Dedifferentiated amniotic fluid mesenchymal stem cell (primary cell): ENCODE measurements around the gene SZRD1.
A peak's percentile ranks its signal among the peaks of the same experiment; 100 is the strongest.

Source experiments
- DNase-seq: peaks from one replicate; pipeline ENCODE4 v3.0.0-alpha.2; 2016; ENCODE audit errors: extremely low spot score

The SZRD1 gene

DNA sequence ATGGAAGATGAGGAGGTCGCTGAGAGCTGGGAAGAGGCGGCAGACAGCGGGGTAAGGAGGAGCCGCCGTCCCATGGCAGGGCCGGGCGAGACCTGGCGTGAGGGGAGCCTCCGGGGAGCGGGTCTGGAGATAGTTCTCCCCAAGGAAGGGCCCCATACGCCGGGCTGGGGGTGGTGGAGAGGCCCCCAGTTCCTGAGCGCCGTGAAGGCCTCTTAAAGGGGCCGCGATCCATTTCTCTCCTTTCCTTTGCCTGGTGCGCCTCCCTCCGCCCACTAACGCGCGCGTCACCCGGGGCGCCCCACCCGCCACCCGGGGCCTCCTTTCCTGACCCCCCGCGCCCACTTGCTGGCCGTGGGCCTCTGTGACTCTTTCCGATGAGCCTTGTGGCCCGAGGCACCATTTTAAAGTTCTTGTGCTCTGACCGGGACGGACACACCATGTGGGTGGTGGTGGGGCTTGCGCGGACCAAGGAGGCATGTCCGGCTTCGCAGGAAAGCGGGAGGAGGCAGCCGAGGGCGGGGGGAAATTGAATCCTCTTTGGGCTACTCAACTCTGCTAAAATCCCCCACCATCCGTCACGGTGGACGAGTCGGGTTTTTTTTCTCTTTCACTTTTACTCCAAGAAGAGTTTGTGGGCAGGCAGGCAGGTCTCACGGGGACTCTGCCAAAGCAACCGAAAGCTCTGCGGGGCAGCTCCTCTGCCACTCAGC, 371 bp downstream of the SZRD1 start:
- peak; percentile 88 for DNase-seq

DNA sequence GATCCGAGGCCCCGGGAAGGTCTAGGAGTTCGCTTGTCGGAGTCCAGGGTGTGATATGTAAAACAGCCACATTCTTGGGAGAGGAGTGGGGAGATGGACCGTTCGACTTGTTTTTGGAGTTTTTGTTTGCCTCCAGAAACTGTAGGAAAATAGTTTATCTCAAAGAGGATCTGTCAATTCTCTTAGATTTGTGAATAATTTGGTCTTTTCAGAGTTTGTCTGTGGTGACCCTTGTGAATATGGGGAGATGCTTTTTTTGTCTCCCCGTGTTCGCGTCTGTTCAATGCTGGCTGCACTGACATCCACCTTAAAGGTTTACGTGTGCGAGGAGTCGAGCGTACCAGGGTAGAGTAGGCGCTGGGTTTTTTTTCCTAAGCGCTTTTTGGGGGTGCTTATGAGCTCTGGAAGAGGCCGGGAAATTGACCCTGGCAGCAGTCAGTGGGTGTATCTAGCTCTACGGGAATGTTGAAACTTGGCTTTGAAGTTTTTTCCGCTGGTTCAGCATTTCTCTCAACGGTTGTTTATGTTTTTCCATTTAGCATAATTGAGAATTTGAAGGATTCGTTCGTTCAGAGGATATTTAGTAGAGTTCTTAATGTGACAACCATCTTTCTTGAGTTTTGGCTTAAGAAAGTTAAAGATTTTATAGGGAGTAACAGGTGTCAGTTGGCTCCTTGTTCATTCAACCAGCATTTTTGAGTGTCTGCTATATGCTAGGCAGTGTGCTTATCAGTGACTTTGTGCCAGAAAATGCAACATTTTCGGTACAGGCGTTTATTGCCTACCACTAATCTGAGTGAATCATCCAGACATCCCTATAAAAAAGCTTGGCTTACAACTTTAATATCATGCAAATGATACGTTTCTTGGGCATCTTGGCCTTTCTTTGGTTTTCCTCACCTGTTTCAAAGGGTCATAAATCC, 1.2 kb downstream of the SZRD1 start:
- no peak for DNase-seq

DNA sequence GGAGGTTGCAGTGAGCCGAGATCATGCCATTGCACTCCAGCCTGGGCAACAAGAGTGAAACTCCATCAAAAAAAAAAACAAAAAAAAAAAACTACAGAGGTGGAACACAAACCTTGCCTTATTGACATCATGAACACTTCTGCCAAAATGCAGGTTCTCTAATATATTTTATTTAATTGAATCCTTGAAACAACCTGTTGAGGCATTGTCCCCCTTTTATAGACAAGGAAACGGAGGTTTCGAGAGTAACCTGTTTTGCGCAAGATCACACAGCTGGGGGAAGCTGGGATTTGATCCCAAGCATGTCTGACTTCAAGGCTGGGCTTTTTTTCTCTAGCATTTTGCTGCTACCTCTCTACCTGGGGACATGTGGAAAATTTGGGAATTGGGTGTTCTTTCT, 2.8 kb downstream of the SZRD1 start:
- no peak for DNase-seq

DNA sequence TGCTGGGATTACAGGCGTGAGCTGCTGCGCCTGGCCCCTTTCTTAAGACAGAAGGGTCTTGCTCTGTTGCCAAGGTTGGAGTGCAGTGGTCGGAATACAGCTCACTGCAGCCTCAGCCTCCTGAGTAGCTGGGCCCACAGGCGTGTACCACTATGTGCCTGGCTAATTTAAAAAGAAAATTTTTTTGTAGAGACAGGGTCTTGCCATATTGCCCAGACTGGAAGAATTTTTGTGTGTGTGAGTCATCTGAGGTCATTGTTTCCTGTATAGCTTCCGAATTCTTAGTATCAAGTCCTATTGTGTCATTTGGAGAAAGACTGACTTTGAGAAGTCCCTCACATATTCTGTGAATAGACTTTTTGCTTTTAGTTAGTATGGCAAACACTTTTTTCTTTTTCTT, 4.7 kb downstream of the SZRD1 start:
- DNase-seq = no peak

DNA sequence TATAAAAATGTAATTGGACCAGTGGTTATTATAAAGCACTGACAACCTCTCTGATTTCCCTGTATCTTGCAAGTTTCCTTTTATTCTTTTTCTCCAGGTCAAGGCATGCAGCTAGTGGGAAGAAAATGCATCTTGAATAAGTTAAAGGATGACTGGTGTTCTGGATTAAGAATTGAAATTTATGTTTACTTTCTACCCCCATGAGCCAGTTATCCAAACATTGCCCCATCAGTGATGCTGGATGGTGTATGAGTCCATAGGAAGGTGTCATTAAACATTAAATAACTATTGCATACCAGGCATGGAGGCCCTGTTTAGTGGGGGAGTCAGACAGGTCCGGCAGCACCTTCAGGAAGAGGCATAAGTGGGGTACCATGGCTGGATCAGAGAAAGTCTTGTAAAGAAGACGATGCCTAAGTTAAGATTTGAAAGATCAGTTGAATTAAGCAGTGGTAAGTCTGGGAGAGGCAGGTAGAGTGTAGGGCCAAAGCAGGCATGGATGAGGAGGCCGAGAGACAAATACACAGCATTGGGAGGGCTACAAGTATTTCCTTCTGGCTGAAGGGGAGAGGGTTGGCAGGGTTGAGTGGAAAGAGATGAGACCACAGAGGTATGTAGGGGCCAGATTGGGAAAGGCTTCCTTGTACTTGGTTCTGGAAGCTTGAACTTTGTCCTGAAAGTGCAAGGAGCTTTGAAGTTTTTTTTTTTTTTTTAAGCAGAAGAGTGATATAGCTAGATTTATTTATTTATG, 5.7 kb downstream of the SZRD1 start:
- DNase-seq = no peak

DNA sequence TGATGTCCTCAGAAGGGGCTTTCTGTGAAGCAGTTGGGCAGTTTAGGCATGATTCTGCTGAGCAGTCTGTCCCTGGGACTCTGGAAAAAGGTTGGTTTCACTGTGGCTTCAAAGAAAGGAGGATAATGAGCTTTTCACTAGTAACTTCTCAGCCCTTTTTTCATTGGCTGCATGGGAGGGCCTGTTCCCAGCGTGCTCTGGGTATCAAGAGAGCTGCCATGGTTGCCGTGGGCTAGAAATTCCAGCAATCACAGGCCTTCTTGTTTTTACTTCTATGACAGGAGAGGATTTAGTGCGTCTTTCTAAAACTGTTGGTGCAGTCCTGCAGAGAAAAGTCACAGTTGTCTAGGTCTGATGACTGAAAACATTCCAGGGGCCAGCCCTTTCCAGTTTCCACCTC, 7.2 kb downstream of the SZRD1 start:
- no peak for DNase-seq

DNA sequence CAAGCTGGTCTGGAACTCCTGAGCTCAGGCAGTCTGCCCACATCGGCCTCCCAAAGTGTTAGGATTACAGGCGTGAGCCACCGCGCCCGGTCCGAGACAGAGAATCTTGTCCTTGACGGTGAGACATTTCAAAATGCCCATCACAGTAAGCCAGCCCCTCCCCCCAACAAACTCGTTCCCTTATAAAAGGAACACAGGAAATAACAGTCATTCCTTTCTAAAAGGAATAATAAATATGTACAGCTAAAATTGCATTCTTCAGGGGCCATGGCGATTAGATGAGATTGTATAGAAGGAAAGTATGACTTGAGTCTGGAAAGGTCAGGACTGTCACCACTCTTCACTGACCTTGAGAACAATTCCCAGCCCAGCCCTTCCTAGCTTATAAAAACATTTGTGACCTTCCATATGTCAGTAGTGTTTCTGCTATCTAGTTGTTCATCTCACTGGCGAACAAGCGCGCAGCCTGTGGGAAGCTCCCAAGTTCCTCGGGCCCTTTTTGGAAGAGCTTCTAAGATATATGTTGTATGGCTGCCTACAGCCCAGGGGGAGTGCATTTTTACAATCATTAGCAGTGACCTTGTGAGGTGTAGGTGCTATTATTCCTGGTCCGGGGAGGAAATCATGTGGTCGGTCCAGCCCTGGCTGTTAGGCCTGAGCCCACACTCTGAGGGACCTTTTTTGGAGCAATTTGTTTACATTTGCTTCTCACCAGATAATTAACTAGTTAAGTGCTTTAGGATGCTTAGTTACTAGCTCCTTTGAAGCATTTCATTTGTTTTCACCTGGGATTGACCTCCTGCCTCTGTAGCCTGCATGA, 8.7 kb downstream of the SZRD1 start:
- peak; percentile 41 for DNase-seq

DNA sequence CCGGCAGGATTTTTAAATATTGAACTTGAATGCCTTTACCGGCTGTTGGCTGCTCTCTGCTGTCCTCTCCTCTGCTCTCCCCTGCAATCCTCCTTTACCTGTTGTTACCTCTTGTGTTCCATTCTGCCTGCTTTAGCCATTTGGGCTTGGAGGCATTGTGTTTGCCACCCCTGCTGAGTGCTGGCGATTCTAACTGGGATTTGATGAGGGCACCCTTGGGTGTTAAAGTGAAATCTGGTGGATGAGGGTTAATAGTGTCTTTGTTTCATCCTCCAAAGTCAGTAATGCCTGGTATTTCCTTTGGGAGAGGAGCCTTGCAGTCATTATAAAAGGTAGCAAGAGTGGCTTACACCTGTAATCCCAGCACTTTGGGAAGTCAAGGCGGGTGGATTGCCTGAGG, 9.9 kb downstream of the SZRD1 start:
- no peak for DNase-seq

DNA sequence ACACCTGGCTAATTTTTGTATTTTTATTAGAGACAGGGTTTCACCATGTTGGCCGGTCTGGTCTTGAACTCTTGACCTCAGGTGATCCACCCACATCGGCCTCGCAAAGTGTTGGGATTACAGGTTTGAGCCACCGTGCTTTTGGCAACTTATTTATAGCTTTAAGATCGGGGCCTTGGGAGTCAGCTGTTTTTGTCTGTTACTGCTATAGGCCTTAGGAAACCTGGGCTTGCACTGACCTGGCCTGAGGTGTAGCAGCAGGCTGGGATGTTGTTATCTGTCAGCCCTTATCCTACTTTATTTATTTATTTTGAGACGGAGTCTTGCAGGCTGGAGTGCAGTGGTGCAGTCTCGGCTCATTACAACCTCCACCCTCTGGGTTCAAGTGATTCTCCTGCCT, 11.4 kb downstream of the SZRD1 start:
- DNase-seq = no peak

DNA sequence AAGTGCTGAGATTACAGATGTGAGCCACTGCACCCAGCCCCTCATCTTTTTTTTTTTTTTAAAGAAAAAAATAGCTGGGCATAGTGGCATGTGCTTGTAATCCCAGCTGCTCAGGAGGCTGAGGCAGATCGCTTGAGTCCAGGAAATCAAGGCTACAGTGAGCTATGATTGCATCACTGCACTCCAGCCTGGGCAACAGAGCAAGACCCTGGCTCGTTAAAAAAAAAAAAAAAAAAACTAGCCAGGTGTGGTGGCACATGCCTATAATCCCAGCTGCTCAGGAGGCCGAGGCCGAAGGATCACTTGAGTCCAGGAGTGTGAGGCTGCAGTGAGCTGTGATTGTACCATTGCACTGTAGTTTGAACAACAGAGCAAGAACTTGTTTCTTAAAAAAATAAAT, 13.8 kb downstream of the SZRD1 start:
- DNase-seq = no peak

DNA sequence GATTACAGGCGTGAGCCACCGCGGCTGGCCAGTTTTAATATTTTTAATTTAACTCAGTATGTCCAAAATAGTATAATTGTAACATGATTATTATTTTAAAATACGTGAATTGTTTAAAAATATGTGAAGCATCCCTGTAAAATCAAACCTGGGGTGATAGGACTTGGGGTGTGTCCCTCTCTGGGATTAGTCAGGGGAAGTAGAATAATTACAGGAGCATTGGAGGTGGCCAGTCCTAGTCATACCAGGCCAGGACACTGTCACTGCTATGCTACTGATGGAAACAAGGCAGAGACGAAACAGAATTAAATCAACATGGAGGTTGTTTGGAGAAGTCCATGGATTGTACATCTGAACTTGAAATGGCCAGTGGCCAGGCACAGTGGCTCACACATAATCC, 16.8 kb downstream of the SZRD1 start:
- no peak for DNase-seq

DNA sequence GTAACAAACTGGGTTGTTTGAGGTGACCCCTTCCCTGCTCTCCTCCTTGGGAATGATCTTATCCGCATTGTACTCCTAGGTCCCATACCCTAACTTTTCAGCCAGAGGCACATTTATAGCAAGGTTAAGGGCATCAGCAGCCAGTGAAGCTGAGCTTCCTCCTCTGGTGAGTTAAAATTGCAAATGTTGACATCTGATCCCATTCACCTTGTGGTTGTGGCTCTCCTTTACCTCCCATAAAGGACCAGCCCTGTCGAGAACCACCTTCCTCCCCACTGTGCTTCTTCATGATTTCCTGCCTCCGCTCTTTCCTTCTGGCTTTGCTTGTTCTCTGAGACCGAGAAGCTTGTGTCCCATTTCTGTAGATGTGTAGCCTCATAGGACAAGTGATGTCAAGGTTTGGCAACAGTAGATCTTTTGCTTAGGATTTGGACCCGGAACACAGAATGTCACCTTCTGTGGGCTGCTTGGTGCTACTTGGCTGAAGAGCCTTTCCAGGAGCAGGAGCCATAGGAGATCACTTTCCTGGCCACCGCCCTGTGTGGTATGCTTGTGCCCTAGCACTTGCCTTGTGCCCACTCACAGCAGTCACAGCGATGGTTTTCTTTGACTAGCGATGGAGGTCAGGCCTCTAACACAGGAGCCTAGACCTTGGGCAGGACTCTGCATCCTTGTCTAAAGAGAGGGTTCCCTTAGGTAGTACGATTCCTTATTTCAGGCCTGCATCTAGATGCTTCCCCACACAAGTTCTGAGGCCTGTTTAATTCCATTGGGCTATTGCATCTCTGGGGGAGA, 18.8 kb downstream of the SZRD1 start:
- no peak for DNase-seq

DNA sequence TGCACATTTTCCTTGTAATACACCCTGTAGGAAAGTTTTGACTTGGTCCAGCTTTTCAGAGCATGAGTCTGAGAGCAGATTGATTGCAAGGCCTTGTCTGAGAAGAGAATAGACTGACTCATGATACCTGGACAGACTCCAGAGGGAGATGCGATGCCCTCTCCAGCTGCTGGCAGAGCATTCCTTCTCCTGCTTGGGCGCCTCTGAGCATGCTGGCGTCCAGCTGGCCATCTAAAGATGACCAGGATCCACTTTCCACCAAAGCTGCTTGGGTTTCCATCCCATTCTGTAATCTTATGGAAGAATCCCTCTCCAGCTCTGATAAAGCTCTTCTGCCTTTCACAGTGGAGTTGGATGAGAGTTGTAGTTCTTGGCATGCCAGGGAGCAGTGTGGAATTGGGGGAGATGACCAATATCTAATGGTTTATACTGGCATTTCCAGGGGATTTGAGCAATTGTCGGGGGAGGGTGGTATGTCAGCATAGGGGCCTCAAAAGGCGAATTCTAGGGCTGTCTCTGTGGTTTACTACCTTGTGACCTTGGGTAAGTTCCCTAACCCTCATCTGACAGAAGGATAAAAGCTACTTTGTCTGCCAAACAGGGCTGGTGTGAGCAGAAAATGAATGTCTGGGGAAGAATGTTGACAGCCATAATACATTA, 19.5 kb downstream of the SZRD1 start:
- peak; percentile 92 for DNase-seq

DNA sequence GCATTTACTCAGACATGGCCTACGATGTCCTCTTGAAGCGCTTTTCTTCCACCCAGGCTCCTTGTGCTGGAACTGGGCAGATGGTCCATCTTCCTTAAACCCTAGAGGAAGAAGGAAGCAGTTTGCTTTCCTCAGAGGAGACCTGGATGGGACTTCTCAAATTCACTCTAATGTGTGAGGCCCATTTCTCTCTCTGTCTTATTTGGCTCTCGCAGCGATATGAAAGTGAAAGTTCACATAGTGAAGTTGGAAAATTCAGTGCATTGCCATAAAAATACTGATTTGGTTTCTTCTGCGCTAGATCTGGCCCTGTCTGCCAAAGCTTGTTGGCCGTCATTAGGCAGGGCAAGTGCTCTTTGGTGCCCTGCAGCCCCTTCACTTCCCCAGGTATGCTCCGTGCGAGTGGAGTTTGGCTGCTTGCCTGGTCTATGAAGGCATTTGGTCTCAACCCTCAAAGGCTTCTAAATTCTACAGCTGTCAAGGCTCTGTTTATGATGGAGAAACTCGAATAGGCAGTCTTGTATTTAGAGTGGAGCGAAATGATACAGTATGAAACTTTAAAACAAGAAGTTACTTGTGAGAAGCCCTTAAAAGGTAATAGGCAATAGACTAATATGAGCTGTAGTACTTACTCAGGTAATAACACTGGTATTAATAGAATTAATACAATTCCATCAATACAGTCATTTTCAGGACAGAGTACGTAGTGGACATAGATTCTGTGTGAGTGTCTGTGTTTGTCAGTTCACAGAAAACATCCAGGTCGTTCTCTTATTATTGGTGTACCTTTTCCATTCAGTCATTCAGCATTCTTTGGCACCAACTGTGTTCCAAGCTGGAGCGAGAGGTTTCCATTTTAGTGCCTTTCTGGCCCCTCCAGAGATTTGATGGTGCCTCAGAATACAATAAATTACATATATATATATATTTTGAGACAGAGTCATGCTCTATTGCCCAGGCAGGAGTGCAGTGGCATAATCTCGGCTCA, 20.5 kb downstream of the SZRD1 start:
- DNase-seq = no peak

DNA sequence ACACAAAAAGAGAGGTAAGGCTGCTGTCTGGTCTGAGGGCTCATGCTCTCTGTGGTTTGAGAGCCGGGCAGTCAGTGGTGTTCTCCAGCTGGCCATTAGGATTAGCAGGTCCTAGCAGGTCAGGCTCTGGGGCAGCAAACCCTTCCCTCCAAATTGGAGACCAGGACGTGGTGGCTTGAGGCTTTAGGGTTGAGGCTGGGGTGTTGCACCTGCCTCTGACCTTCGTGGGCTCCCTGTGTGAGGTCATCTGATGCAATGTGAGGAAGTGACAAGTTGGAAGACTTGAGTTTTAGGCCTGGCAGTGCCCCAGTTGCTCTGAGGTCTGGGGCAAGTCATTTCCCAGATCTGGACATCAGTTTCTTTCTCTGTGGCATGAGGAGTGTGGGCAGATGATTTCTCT, 24.4 kb downstream of the SZRD1 start:
- DNase-seq = no peak

DNA sequence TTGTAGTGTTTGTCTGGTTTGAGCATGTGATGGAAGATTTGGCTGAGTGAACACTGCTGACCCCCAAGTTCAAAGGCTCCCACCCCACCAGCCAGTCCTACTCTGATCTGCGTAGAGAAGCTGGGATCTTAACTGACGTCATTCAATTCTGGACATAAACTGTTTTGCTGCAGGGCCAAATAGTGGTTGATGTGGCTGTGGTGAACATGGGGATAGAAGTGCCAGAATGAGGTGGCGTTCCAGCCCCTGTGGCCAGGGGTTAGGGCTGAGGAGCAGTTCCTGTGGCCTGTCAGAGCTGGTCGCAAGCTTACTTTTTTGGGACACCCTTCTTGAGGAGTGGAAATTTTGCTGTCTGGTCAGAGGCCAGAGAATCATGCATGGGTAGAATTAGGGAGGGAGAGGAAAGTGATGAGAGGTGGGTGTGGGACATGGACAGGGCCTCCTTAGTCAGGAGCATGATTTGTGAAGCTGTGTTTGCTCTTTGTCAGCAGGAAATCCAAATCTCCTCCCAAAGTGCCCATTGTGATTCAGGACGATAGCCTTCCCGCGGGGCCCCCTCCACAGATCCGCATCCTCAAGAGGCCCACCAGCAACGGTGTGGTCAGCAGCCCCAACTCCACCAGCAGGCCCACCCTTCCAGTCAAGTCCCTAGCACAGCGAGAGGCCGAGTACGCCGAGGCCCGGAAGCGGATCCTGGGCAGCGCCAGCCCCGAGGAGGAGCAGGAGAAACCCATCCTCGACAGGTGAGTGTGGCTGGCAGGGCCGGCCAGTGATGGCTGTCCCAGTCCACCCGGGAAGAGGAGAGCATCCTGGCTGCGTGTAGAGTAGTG, 25.9 kb downstream of the SZRD1 start:
- DNase-seq = no peak

DNA sequence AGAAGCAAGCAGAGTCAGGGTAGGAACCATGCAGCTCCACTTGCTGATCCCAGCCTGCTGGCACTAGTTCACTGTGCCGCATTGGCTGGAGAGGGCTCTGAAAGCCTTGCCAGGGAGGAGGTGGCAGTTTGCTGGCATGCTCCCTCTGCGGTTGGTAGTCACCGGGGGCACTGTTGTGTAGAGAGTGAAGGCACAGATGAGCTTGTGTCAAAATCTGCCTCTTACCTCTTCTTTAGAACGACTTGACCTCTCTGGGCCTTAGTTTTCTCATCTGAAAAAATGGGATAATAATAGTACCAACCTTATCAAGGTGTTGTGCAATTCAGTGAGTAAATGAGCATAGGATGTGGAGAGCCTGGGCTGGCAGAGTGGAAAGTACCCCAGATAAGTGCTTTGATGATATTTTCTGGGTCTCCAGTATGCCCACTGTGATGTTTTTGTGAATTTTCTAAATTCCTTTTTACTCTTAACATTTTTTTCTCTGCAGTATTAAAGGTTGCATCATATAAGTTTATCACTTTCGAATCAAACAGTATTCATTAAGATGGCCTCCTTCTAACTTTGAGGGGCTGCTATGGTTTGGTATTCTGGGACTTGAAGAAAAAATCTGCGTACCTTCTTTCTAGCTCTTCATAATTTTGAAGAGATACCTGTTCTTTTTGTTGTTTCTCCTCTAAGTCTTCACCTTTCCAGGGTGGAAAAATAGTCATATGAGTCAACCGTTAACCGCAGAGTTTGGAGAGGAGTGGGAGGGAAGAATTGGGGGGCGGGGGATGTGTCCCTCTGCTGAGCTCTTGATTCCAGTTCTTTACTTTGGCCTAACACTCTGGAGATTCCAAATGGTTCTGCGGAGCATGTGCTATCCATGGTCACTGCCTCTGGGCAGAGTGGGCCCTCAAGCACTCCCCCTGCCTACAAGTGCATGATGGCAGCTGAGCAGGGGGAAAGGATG, 26.8 kb downstream of the SZRD1 start:
- no peak for DNase-seq
